Measurements from ENCODE around the gene VAMP2.
A peak's percentile ranks its signal among the peaks of the same experiment; 100 is the strongest.

VAMP2 gene, protein sequence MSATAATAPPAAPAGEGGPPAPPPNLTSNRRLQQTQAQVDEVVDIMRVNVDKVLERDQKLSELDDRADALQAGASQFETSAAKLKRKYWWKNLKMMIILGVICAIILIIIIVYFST

DNA sequence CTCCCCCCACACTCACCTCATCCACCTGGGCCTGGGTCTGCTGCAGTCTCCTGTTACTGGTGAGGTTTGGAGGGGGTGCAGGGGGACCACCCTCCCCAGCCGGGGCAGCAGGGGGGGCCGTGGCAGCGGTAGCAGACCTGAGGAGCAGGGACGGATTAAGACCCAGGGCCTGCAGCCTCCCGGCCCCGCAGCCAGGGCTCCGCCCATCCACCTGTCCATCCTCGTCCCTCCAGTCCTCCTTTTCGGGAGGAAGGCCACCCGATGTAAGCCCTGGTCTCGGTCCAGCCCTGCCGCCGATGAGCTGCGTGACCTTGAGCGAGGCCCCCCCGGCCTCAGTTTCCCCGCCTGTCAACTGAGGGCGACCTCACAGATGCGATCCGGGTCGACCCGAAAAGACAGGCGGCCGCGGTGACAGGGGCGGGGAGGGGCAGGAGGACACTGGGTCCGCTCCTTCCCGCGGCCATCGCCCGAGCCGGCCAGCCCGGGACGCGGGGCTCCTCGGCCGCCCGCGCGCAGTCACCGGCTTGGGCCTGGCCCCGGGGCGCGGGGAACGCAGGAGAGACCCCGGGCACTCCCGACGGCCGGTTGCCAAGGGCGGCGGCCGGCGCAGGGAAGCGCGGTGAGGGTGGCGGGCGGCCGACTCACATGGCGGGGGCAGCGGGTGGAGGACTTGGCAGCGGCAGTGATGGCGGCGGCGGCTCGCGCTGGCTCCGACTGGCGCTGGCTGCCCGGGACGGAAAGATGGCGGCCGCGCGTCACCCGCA is at the start of gene VAMP2:
VAMP2 (minus strand) TSS at position 716 of the 764 bp plus-strand sequence; CDS start at position 647, 69 bp downstream.
- Mint-ChIP-seq H3K9me3 (no peaks in the 10 kb centered on the region), H3K27ac (peak within 1 kb of the TSS; percentile 98), H3K27me3 (no peaks in the 10 kb centered on the region), H3K4me3 (peak within 1 kb of the TSS; percentile 87), H3K36me3 (ENCODE audit: low read depth) (peaks cover 40% of the 10 kb centered on the region), H3K4me1 (ENCODE audit: low read depth) (peaks cover 61% of the 10 kb centered on the region)
- peak; percentile 88 for DNase-seq

- no peaks in the 10 kb centered on the region for H3K9me3 Mint-ChIP-seq
- peak; percentile 58 for DNase-seq
- no peaks in the 10 kb centered on the region for H3K27me3 Mint-ChIP-seq
- H3K4me3 Mint-ChIP-seq: peak overlapping the region; percentile 95
- peaks cover 40% of the 10 kb centered on the region for H3K36me3 Mint-ChIP-seq (ENCODE audit: low read depth)
- H3K27ac Mint-ChIP-seq: peak overlapping the region; percentile 95
- H3K4me1 Mint-ChIP-seq (ENCODE audit: low read depth): peaks cover 24% of the 10 kb centered on the region
Observed at GRCh38 chr17:8210761-8211458, 48.2 kb upstream of the VAMP2 start.

- Mint-ChIP-seq H3K27ac (peak within 1 kb of the TSS; percentile 95), H3K4me3 (peak within 1 kb of the TSS; percentile 95), H3K27me3 (no peaks in the 10 kb centered on the region), H3K9me3 (no peaks in the 10 kb centered on the region), H3K36me3 (ENCODE audit: low read depth) (peaks cover 48% of the 10 kb centered on the region), H3K4me1 (ENCODE audit: low read depth) (peaks cover 24% of the 10 kb centered on the region)
- DNase-seq: peak; percentile 88
Observed at GRCh38 chr17:8209907-8210760, 47.4 kb upstream of the VAMP2 start, which contains the start of gene AURKB. AURKB (minus strand) TSS chr17:8210575; CDS start chr17:8210224, 351 bp downstream.

- peaks cover 25% of the 10 kb centered on the region for H3K4me1 Mint-ChIP-seq (ENCODE audit: low read depth)
- H3K4me3 Mint-ChIP-seq: no peak overlapping the region
- H3K9me3 Mint-ChIP-seq: no peaks in the 10 kb centered on the region
- H3K27me3 Mint-ChIP-seq: no peaks in the 10 kb centered on the region
- H3K36me3 Mint-ChIP-seq (ENCODE audit: low read depth): peaks cover 73% of the 10 kb centered on the region
- peak overlapping the region; percentile 40 for H3K27ac Mint-ChIP-seq
- no peak for DNase-seq
Observed at GRCh38 chr17:8206536-8206935, 43.8 kb upstream of the VAMP2 start.

DNA sequence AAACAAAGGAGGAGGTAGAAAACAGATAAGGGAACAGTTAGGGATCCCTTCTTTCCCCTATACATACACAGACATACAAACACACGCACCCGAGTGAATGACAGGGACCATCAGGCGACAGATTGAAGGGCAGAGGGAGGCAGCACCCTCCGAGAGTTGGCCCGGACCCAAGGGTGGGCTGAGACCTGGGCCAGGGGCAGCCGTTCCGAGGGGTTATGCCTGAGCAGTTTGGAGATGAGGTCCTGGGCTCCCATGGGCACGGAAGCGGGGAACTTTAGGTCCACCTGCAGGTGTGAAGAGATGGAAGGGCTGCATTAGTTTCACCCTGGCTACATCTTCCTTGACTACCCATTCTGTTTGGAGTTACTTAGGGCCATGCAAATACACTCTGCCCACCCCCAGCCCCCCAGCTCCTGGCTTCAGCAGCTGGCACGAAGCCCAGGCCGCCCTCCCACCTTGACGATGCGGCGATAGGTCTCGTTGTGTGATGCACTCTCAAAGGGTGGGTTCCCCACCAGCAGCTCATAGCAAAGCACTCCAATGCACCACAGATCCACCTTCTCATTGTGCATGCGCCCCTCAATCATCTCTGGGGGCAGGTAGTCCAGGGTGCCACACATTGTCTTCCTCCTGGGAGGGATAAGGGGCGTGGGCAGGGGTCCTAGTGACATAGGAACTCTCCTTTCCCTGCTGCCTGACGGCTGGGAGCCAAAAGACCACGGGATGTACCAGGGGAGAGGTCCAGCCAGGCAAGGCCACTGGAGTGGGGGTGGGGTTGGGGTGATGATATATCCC is 42.2 kb upstream of the VAMP2 start:
- Mint-ChIP-seq H3K4me3 (no peak overlapping the region), H3K27me3 (no peaks in the 10 kb centered on the region), H3K9me3 (no peaks in the 10 kb centered on the region), H3K27ac (no peak overlapping the region), H3K4me1 (ENCODE audit: low read depth) (peaks cover 19% of the 10 kb centered on the region), H3K36me3 (ENCODE audit: low read depth) (peaks cover 76% of the 10 kb centered on the region)
- DNase-seq: no peak

DNA sequence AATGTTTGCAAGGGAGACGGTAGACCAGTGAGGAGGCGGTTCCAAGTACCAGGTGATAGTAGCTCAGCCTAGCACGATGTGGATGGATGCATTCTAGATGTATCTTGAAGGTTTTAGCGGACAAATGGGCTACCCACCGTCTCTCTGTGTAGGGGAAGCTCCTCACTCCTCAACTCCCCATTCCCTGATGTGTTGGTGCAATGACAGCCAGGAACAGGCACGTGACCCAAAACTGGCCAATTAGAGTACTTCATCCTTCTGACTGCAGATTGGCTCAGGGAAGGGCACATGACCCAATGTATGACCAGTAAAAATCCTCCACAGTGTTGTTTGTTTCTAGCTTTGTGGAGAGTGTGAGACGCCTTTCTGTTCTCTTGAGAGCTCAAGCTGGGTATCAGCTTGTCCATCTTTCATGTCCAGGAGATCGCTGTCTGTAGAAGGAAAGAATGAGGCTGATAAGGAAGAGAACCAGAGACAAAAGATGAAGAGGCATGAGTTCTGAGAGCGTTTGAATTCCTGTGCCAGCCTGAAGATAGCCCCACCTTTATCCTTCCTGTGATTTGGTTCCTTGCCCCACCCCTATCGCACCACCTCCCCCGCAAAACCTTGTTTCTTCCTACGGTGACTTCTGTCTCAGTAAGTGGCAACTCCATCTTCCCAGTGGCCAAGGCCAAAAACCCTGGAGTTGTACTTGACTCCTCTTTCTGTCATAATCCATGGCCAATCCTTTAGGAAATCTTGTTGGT is 29.5 kb upstream of the VAMP2 start:
- Mint-ChIP-seq H3K9me3 (no peaks in the 10 kb centered on the region), H3K27ac (no peak overlapping the region), H3K4me1 (ENCODE audit: low read depth) (peaks cover 21% of the 10 kb centered on the region), H3K27me3 (no peaks in the 10 kb centered on the region), H3K4me3 (no peak overlapping the region), H3K36me3 (ENCODE audit: low read depth) (peaks cover 2% of the 10 kb centered on the region)
- peak; percentile 60 for DNase-seq

DNA sequence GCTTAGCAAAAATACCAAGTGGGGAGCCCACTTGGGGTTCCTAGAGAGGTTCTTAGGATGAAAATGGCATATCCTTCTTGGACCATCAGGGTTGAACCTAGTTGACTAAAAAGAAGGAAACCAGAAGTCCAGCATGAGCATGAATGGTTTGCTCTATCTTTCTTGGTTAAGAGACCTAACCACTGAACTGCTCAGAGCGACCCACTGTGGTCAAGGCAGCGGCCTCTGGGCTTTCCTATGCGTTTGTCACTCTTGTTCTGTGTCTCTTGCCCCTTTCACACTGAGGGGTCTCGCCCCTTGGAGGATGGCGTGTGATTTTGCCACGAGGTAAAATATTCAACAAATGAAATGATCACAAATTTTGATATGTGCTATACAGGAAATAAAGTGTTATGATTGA is 27.8 kb upstream of the VAMP2 start:
- Mint-ChIP-seq H3K27ac (peak overlapping the region; percentile 93), H3K27me3 (no peaks in the 10 kb centered on the region), H3K4me1 (ENCODE audit: low read depth) (peaks cover 11% of the 10 kb centered on the region), H3K9me3 (no peaks in the 10 kb centered on the region), H3K36me3 (ENCODE audit: low read depth) (peaks cover 2% of the 10 kb centered on the region), H3K4me3 (no peak overlapping the region)
- no peak for DNase-seq

GRCh38 chr17:8189711-8190477 is 27.1 kb upstream of the VAMP2 start, which contains the start of gene BORCS6:
BORCS6 (minus strand) TSS chr17:8190180; CDS start chr17:8190140, 40 bp downstream.
- Mint-ChIP-seq H3K36me3 (ENCODE audit: low read depth) (peaks cover 2% of the 10 kb centered on the region), H3K4me1 (ENCODE audit: low read depth) (peaks cover 11% of the 10 kb centered on the region), H3K27me3 (no peaks in the 10 kb centered on the region), H3K27ac (peak within 1 kb of the TSS; percentile 93), H3K9me3 (no peaks in the 10 kb centered on the region), H3K4me3 (no peak within 1 kb of the TSS)
- peak; percentile 90 for DNase-seq

DNA sequence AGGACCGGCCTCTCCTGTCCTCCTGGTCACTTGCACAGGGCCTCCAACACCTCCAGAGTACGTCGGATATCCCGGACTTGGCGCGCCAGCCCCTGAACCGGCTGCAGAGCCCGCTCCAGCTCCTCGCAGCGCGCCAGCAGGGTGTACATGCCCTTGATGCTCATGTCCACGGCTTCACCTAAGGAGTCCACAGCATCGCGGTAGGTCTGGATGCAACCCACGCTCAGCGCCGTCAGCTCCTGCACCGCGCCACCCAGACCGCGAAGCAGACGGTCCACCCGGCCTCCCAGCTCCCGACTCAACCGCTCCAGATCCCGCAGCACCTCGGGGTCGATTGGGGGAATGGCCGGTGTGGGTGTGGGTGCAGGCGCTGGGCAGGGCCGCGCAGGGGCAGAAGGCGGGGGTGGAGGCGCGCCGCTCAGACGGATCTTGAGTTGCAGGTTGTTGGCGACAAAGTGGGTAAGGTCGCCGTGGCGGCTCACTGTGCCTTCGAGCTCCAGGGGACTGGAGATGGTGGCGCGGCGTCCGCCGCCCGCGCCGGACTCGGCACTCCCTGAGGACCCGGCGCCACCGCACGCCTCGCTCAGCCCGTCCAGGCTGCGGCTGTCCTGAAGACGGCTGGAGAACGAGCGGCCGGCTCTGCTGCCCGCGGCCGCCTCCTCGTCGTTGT is 26.4 kb upstream of the VAMP2 start:
- Mint-ChIP-seq H3K36me3 (ENCODE audit: low read depth) (peaks cover 2% of the 10 kb centered on the region), H3K27ac (peak overlapping the region; percentile 93), H3K4me3 (no peak overlapping the region), H3K27me3 (no peaks in the 10 kb centered on the region), H3K4me1 (ENCODE audit: low read depth) (peaks cover 14% of the 10 kb centered on the region), H3K9me3 (no peaks in the 10 kb centered on the region)
- DNase-seq: peak; percentile 54

DNA sequence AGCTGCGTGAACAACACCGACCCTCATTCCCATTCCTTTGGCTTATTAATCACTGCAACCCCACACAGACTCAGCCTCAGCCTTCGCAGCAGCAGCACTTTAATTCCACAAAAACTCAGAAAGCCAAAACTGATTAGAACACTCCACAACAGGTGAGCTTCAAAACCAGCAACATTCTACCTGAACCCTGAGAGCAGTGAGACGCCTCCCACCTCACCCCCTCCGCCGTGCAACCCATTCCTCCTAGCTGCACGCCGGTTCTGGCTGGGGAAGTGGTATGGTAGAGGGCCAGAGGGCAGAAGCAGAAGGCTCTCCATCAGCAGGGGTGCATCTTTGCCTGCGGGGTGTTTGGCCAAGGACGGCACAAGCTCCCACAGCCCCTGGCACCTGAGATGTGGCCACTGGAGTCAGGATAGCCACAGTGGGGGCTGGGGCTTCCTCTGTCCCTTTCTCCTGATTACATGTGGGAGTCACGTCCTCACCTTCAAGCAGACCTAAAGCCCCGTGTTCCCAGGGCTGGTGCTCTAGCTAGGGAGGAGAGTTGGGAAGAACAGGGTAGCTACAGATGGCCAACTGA is 25.6 kb upstream of the VAMP2 start:
- Mint-ChIP-seq H3K9me3 (no peaks in the 10 kb centered on the region), H3K4me1 (ENCODE audit: low read depth) (peaks cover 14% of the 10 kb centered on the region)
- no peak for DNase-seq

GRCh38 chr17:8187517-8188262 is 24.9 kb upstream of the VAMP2 start:
- H3K27ac Mint-ChIP-seq: no peak overlapping the region
- no peak overlapping the region for H3K4me3 Mint-ChIP-seq
- no peaks in the 10 kb centered on the region for H3K9me3 Mint-ChIP-seq
- no peaks in the 10 kb centered on the region for H3K27me3 Mint-ChIP-seq
- DNase-seq: peak; percentile 94
- peaks cover 14% of the 10 kb centered on the region for H3K4me1 Mint-ChIP-seq (ENCODE audit: low read depth)
- peaks cover 2% of the 10 kb centered on the region for H3K36me3 Mint-ChIP-seq (ENCODE audit: low read depth)

More for the DNA sequence above, 25.6 kb upstream of the VAMP2 start:
- H3K4me3 Mint-ChIP-seq: no peak overlapping the region
- no peaks in the 10 kb centered on the region for H3K27me3 Mint-ChIP-seq
- no peak overlapping the region for H3K27ac Mint-ChIP-seq
- peaks cover 2% of the 10 kb centered on the region for H3K36me3 Mint-ChIP-seq (ENCODE audit: low read depth)

Measured in activated T-cell treated with anti-CD3 and anti-CD28 coated beads, Interleukin-2, amount 50 U/mL, for 24 hours (primary cell).